Pulmonary artery endothelial cell (primary cell): ENCODE results near the gene GAL3ST1. TPM values are rescaled to one million over a fixed set of nuclear protein-coding genes. Genes with fewer than 3 reads are reported as not detected.

ENCODE experiments used
- DNase-seq: peaks from one replicate; pipeline ENCODE4 v3.0.0-alpha.2; 2011; ENCODE audit warnings: low read depth, low spot score
- total RNA-seq: library from RNA; depleted of rRNA; stranded (reverse); fragments of >200 nt; gene quantifications from 2 replicates; pipeline ENCODE4 v1.2.3, GENCODE V29; 2014

The GAL3ST1 gene
- total RNA-seq, 1 donor from 2014 or later = not detected

DNA sequence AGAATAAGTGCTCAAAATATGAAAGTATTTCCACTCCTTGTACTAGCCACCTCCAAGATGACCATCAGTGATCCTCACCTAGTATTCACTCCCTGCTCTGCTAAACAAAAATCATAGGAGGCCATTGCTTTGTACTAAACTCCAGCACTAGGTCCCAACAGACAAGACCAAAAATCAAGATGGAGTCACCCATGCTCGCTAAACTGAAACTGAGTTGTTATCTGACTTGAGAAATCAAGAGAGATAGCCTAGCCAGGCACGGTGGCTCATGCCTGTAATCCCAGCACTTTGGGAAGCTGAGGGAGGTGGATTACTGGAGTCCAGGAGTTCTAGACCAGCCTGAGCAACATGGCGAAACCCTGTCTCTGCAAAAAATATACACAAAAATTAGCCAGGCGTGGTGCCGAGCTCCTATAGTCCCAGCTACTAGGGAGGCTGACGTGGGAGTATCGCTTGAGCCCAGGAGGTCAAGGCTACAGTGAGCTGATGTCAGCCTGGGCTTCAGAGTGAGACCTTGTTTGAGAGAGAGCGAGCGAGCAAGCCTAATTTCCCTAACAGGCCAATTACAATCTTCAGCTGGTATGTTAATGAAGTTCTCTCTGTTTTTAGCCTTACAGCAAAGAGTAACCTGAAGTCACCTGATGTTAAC lies 37.3 kb downstream of the GAL3ST1 start:
- no peak for DNase-seq

DNA sequence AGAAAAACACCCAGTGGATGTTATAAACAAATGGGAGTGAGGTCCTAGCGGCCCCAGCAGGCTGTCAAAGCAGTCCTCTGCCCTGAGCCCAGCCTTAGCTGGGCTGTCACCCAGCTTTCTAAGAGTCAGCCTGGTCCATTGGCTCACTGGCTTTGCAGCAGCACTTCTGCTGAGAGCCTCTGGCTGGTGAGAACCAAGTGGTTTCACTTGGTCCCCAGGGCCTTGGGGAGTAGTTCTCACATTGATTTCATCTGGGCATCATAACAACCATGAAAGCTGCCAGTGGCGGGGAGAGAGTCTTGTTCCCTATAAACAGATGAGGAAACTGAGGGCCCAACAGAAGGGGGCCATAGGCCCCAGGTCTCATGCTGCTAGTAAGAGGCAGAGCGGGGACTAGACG lies 39.3 kb downstream of the GAL3ST1 start:
- no peak for DNase-seq

DNA sequence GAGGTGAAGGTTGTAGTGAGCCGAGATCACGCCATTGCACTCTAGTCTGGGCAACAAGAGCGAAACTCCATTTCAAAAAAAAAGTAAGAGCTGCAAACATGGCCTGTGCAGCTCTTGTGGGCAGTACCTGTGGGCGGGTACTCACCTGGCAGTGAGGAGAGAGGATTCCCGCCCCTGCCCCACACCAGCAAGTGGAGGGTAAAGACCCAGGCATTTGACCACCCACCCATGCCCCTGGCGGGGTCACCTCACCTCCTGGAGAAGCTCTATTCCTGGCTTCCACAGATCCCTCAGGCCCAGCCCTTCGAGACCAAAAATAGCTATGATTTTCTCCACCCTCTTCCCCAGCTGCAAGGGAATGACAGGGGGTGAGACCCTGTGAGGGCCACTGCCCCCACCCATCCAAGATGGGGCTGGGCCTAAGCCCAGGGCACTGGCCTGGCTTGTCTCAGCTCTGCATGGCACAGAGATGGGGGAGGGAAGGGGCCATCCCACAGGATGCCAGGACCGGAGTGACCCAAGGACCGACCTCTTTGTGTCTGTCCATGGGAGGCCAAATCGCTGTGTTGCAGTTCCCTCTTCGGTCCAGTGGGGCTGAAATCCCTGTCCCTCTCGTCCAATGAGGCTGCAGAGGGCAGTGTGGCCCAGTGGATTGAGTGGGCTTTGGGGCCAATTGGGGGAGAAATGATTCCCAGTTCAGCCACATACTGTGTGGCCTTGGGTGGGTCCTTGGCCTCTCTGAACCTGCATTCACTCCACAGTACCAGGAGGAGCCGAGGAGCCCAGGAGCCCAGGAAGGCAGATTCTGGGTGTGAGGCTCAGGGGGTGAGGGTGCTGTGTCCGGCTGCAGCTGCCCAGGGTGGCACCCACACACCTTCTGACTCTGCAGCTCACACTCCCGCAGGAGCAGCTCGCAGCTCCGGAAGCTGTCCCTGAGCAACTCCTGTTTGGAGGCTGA lies 42.5 kb downstream of the GAL3ST1 start:
- DNase-seq = no peak

DNA sequence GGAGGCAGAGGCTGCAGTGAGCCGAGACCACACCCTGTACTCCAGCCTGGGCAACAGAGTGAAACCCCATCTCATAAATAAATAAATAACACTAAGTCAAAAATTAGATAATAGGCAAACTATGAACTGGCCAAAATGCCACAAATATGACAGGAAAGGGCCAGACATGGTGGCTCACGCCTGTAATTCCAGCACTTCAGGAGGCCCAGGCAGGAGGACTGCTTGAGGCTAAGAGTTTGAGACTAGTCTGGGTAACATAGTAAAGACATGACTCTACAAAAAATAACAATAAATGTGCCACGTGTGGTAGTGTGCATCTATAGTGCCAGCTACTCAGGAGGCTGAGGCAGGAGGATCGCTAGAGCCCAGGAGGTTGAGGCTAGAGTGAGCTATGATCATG lies 47.8 kb downstream of the GAL3ST1 start:
- DNase-seq = no peak

DNA sequence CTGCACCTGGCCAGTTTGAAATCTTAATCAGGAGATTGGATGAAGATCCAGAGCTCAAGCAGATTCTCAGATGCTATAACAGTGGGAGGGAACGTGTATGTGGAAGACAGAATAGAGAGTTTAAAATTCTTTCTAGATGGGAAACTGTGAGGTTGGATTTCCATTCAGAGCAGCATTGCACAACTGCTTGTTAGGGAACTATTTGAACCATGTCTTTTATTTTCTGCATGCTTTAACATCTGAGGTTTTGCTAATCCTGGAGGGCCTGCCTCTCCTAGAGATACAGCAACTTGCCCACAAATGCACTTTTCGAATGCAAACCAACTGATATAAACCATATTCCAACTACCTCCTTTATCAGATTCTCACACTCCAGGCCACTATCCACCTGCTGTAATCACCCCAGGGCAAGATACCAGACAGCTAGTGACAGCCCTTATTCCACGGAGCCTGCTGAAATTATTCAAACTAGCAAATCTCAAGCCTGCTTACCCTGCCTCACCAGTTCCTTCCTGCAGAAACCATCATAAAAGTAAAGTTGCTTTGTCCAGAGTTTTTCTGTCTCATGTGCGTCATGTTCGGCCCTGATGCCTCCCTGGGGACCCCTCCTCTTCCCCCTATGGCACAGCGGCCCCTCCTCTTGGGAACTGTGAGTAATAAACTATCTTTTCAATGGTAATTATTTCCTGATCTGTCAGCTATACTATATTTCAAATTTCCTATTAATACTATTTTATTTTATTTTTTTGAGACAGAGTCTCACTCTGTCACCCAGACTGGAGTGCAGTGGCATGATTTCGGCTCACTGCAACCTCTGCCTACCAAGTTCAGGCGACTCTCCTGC lies 50.6 kb downstream of the GAL3ST1 start:
- DNase-seq = no peak

DNA sequence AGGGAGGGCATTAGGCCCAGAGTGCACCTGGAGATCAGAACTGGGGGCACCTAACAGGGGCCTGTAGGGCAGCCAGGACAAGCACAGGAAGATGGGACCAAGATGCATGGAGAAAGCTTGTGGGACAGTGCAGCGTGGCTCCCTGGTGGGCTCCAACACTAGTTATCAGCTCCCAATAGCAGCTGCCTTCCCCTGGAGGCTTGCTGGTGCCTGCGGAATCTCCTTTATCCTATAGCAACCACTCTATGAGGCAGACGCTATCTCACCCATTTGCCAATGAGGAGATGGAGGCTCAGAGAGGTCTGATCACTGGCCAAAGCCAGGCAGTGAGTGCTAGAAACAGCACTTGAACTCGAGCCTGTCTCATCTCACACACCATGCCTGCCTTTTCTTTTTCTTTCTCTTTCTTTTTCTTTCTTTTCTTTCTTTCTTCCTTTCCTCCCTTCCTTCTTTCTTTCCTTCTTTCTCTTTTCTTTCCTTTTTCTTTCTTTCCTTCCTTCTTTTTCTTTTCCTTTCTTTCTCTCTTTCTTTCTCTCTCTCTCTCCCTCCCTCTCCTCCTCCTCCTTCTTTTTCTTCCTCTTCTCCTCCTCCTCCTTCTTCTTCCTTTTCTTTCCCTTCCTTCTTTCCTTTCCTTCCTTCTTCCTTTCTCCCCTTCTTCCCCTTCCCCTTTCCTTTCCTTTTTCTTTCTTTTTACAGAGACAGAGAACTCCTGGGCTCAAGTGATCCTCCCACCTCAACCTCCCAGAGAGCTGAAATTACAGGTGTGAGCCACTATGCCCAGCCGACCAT lies 52.9 kb downstream of the GAL3ST1 start:
- no peak for DNase-seq

DNA sequence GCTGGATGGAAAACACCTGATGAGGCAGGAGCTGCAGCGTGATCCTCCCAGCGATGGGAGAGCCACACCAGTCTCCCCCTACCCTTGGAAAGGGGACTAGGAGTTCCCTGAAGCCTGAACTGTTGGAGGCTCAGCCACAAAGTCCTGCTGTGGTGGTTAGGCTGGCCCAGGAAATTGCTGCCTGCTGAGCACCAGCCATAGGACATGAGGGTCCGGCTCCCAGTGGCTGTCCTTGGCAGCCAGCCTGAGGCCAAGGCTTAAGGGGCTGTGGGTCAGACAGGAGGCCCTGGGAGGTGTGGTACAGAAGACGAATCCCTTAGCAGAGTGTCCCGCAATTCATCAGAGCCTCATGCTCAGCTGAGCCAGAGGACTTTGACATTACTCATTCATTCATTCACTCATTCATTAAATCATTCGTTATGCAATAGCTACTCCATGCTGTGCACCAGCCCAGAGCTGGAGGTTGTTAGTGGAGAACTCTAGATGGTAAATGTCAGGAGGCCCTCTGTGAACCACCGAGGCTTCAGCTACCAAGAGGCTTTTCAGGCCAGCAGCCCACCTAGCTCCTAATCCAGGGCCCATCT lies 54.5 kb downstream of the GAL3ST1 start:
- no peak for DNase-seq

DNA sequence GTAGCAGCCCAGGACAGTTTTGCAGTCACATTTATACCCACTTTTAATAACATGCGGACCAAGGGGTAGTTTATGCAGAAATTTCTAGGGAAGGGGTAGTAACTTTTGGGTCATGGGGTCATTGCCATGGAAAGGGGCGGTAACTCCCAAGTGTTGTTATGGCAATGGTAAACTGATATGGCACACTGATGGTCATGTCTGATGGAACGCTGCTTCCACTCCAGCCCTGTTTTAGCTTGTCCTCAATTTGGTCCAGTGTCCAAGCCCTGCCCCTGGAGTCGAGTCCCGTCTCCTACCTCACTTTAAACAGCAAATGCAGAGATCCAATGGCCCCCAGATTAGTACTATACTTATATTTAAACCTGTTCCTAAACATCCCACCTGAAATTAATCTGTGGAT lies 57.7 kb downstream of the GAL3ST1 start:
- no peak for DNase-seq

DNA sequence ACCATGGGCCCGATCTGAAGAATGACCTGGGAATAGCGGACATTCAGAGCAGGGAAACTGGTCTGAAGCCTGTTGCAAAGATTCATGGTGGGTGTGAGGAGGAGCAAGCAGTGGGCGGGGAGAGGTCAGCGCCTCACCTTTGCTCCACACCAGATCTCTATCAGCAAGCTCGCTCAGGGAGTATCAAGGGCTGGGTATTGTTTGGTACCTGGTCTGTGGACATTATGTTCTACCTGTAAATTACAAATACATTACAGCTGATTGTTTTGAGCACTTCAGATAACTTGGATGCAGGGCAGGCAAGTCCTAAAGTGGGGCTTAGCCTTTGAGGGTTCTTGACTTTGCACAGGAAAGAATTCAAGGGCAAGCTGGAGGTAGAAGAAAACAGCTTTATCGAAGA lies 58.2 kb downstream of the GAL3ST1 start:
- no peak for DNase-seq

DNA sequence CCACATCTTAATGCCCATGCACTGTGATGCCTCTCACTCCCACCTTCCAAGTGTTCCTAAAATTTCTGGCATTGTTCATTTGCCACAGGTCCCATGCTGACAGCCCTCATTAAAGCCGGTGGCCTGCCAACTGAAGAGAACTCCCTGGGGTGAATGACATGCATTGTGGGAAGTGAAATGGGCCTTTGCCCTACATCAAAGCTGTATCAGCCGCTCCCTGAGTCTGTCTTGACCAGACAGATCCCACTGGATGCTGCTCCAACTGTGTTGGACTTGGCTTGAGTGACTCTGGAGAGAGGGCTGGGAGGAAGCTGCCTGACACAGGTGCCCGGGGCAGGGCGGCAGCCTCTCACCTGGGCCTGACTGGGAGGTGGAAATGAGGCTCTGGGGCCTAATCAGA lies 60.2 kb downstream of the GAL3ST1 start:
- no peak for DNase-seq

DNA sequence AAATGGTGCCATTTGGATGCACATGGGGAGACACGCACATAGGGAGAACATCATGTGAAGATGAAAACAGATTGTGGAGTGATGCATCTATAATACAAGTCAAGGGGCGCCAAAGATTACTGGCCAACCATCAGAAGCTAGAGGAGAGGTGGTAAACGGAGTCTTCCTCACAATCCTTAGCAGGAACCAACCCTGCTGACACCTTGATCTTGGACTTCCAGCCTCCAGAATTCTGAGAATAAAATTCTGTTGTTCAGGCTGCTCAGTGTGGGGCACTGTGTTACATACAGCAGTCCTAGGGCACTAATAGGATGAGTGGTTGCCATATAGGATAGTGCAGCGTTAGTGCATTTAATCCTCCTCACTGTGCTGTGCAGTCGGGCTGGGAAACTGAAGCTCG lies 61.0 kb downstream of the GAL3ST1 start:
- no peak for DNase-seq

DNA sequence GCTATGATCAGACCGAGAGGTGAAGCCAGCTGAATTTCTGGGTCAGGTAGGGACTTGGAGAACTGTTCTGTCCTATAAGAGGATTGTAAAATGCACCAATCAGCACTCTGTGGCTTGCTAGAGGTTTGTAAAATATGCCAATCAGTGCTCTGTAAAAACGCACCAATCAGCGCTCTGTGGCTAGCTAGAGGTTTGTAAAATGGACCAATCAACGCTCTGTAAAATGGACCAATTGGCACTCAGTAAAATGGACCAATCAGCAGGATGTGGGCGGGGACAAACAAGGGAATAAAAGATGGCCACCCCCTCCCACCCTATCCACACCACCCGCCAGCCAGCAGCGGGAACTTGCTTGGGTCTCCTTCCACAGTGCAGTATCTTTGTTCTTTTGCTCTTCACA lies 62.6 kb downstream of the GAL3ST1 start:
- no peak for DNase-seq

DNA sequence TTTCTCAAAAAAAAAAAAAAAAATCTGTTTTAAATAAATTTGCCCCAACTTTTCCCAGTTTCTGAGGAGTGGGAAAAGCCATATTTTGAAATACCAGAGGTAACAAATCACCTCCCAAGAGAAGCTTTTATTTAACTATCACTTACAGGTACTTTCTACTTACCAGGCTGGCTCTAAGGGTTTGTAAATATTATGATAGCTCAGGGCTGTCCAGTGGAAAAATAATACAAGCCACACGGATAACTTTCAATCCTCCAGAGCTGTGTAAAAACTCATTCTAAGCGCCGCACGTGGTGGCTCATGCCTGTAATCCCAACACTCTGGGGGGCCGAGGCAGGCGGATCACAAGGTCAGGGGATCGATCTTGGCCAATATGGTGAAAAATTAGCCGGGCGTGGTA lies 63.4 kb downstream of the GAL3ST1 start:
- no peak for DNase-seq

DNA sequence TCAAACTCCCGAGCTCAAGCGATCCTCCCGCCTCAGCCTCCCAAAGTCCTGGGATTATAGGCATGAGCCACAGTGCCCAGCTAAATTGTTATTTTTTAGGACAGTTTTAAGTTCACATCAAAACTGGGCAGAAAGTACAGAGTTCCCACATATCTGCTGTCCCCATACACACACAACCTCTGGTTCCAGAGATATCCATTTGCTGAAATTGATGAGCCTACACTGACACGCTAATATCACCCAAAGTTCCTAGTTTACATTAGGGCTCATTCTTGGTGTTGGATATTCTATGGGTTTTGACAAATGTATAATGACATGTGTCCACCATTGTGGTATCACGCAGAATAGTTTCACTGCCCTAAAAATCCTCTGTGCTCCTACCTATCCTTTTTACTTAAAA lies 66.2 kb downstream of the GAL3ST1 start:
- no peak for DNase-seq

DNA sequence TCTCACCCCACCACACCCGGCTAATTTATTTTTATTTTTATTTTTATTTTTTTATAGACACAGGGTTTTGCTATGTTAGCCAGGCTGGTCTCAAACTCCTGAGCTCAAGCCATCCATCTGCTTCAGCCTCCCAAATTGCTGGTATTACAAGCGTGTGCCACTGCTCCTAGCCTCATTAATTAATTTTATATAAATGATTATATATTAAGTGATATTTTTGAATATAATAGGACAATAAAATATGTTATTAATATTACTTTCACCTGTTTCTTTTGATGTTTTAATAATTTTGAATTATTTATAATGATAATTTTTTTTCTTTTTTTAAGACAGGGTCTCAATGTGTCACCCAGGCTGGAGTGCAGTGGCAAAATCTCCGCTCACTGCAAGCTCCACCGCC lies 66.8 kb downstream of the GAL3ST1 start:
- no peak for DNase-seq

DNA sequence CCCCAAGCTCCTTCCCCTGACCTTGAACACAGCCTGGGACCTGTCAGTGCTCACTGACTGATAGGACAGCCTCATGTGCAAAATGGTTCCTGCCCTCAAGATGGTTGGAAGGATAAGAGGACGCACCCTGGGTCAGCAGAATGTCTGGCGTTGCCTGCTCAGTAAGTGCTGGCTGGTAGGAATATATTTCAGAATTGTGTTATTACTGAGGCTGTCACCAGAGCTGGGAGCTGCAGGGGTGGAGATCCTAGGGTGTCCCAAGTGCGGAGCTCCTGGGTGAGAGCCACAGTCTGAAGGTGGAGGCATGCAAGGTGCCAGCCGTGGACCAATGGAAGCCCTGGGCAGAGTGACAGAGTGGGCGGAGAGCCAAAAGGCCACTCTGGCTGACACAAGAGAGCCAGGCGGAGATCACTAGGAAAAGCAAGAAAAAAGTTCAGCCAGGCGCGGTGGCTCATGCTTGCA lies 67.9 kb downstream of the GAL3ST1 start:
- DNase-seq = no peak
